GM19372 (cell line): ENCODE results near the gene EZH1.

ENCODE experiments used
- ATAC-seq: cut with Tn5 transposase; IDR thresholded peaks from one replicate; pipeline ENCODE4 v1.9.1; 2021; ENCODE audit warnings: mild to moderate bottlenecking, low read depth, moderate library complexity; ENCODE audit not compliant: unreplicated experiment

Gene EZH1

DNA sequence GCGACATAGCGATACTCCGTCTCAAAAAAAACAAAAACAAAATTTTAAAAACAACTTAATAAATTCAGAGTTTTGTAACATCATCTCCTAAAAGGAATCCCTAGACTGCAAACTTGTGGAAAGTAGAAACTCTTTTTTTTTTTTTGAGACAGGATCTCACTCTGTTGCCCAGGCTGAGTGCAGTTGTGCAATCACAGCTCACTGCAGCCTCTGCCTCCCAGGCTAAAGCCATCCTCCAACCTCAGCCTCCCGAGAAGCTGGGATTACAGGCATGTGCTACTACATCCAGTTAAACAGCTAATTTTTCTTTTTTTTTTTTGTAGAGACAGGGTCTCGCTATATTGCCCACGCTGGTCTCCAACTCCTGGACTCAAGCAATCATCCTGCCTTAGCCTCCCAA is 19.7 kb downstream of the EZH1 start:
- no peak for ATAC-seq

DNA sequence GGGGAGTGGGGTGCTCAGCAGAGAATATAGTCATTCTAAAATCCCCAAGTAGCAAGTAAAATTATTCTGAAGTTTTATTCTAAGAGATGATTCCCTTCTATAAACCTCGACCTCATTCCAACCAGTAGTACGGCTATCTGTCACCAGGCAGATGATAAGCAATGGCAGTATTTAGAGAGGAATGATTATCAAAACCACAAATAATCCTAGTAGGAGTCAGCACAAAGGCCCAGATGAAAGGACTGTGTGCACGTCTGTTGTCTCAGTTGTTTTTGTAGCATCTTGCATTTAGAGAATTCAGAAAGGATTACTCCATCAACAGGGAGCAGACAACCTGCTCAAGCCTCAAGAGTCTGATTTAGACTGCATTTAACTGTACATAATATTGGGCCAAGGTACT is 21.2 kb downstream of the EZH1 start:
- no peak for ATAC-seq

DNA sequence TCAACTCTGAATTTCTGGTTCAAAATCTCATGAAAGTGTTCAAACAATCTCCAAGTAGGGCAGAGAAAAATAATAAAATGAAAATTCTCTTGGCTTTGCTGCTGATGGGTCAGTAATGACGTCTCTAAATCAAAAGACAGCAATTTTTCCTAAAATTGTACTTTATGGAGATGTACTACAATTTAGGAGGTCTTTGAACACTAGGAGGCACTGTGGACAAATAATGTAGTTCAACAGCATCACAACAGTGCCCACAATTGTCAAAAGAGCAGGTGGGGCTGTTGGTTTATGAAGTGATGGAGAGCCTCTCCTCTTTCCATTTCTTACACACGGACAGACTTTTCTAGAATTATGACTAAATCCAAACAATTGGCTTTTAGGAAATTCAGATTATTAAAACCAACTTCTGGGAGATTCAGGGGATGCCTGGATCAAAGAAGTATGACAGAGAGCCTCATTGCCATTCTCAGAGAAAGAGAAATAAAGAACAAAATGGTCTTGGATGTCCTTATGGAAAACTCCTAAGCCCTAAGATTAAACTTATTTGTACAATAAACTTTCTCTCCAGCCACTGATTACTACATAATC is 23.8 kb downstream of the EZH1 start:
- ATAC-seq: no peak

DNA sequence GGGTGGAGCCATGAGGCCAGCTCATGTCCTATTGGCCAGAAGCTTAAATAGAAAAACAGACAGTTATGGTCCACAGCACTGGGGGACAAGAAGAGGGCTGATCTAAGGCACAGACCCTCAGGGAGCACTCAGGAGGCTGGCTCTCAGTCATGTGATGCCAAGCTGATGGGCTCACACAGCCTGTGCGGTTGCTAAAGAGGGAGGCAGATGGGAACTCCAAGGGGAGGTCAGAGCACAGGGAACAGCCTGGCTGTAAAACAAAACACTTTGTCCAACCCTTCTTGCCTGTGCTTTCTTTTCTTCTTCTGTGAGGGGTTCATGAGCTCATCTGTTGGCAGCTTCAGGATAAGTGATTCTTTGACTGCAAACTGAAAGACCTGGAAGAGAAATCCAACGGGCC is 35.3 kb downstream of the EZH1 start:
- ATAC-seq: no peak

DNA sequence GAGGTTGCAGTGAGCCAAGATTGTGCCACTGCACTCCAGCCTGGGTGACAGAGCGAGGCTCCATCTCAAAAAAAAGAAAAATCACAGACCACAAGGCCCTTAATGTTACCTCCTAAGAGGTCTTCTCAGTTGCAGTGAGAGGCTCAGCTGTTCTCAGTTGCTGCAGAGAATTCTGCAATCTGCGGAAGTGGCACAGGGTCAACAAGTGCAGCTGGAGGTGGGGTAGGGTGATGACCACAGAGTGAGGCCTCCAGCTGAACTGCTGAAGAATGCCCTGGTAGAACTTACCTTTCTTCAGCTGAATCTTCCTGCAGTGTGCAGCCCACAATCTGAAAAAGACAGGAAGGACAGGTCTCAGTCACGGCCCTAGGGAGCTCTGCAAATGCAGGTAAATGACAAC is 36.3 kb downstream of the EZH1 start:
- no peak for ATAC-seq

DNA sequence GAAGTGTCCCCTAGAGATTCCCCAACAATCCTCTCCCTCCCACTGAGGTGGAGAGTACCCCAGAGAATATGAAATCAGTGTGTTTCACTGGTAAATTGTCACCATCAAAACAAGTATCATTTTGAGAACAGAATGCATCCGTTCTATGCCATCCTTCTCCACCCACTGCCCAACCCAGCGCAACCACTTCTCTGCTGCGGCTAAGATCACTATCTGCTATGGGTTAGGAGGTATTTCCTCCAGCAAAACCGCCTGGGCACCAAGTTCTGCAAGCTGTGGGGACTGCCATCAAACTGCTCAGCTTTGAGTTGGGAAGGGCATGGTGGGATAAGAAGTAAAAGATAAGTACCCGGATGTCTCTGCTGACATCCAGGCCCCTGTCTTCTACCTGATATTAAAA is 38.1 kb downstream of the EZH1 start:
- no peak for ATAC-seq

DNA sequence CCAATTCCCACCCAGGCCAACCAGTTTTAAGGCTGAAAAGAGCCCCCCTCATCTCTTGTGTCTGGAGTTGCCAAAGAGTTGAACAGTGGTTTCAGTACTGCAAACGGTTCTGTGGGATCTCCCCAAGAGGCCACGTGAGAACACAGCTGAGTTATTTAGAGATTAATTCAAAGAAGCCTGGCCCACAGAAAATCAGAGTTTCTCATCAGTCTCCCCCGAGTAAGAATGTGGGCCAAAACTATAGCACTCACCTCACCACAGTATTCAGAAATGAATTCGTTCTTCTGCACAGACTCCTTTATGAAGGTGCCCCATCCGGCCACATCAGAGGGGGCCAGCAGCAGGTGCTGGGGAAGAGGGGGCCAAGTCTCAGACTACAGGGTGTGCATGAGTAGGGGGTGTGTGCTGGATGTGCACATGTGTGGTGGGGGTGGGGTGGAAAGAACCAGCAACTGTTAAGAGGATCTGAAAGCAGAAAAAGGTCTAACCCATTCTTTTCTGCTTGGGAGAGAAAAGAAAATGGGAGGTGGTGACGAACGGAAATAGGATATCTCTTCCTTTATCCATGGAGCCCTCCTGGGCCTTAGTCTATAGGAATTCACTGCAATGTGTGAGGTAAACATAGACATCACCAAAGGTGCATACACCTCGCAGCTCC is 39.9 kb downstream of the EZH1 start:
- peak; percentile 78 for ATAC-seq

DNA sequence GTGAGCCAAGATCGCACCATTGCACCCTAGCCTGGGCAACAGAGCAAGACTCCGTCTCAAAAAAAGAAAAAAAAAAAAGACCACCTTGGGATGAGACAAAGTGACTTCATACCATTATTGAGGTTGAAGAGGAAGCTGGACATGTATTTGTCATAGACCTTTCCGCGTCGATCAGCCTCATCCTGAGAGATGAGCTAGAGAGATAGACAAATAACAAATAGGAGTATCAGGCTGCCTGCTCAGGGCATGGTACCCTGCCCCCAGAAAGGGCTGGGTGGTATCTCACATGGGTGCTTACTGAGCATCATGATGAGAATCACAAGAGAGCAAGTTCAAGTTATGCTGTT is 40.4 kb downstream of the EZH1 start:
- ATAC-seq: no peak

DNA sequence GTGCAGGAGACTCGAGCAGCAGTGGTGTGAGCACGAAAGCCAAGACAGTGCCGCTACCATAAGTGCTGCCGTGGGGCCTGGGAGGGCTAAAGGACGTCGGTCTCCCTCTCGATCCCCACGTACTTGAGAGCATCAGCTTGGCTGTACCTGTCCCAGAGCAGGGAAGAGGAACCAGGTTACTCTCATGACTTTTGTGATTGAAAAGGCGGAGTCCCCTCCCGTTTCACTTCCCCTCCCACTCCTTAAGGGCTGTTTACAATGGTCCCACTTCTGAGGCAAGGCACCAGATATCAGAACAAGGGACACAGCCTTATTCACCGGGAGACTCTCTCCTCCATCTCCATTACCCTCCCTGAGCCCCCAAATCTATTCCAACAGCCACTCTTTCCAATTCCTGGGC is 42.4 kb downstream of the EZH1 start:
- no peak for ATAC-seq

DNA sequence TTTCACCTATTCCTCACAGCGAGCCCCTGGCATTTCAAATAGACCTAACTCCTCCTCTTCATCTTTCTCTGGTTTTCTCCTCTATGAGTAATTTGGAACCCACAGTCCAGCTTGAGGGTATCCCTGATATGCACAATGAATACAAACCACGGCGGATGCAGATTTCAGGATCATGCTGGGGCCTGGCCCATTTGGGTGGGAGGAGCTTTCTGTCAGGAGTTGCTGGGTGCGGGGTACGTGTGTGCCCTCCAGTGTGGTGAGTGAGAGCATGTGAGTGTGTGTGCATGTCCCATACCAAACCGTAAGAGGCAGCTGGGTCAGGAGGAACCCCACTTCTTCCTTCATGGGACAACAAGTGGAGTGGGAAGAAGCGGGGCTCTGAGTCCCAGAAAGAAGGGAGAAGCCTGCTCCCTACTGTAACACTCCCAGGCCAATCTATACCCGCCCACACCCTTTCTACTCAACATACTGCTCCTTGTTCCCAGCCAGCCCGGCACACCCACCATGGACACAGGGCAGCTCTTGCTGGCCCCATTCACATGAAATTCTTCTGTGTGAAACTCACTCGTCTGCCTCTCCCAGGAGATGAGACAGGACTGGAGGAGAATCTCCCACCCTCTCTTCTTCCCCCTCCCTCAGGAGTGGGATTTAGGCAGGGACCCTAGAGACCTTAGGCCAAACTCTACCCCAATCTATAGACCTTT is 44.1 kb downstream of the EZH1 start:
- no peak for ATAC-seq

DNA sequence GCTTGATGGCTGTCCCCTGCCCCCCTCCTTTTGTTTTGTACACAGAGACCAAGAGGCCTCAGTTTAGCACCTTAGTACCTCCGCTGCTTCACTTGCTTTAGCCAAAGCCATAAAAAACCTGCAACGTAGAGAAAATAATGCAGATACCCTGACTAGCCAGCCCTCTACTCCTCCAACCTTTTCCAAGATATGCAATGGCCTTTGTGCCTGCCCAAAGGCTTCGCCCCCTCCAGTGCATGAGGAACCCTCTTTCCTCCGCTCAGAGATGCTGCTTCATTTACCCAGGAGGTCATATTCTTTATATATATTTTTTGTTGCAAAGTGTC is 45.5 kb downstream of the EZH1 start:
- no peak for ATAC-seq

DNA sequence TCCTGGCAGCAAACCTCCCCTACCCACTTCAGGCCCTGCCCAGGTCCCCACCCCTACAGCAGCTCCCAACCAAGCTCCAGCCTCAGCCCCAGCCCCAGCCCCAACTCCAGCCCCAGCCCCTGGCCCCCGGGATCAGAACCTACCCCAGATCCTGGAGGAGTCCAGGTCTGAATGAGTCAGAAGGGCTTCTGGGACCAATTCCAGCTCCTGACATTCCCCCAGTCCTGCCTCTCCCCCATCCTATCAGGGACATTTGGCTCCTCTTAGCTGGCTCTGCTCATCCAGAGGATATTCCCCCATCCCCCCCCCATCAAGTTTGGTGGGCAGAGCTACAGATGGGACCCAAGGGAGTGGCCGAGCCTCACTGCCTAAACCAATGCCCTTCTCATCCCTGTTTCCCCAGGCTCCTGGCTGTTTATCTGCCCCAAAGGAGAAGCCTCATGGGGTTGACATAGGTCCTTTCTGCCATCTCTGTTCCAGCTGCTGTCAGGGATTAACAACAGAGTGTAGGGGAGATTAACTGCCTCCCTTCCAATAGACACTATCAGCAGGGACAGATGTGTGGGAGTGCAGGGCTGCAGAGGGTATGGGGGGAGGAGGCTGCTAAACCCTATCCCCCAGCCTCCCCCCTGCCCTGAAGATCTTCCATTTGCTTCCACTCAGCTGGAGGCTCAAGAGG is 46.0 kb downstream of the EZH1 start:
- no peak for ATAC-seq

DNA sequence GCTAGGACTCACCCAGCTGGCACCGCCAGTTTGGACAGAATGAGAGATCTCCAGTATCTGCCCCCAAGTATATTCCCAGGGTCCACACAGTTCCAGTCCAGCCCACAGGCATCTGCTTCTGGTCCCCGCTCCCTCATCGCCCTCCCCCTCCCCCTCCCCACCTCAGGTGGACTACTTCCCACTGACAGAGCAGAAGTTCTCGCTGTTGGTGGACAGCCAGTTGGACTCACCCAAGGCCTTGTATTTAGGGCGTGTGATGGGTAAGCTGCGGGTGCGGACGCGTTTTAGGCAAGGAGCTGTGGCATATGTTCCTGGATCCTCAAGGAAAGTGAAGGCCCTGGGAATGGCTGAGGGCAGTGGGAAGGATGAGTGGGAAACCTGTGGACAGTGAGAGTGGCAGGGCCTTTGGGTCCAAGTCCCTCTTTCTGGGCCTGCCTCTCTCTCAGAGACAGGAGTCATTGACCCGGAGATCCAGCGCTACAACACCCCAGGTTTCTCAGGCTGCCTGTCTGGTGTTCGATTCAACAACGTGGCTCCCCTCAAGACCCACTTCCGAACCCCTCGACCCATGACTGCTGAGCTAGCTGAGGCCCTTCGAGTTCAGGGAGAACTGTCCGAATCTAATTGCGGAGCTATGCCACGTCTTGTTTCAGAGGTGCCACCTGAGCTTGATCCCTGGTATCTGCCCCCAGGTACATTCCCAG is 47.6 kb downstream of the EZH1 start:
- ATAC-seq: no peak

DNA sequence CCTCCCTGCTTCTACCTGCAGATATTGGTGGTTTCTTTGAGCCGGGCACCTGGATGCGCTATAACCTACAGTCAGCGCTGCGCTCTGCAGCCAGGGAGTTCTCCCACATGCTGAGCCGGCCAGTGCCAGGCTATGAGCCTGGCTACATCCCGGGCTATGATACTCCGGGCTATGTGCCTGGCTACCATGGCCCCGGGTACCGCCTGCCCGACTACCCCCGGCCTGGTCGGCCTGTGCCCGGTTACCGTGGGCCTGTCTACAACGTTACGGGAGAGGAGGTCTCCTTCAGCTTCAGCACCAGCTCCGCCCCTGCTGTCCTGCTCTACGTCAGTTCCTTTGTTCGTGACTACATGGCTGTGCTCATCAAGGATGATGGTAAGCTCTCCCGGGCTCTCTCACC is 49.3 kb downstream of the EZH1 start:
- ATAC-seq: no peak

DNA sequence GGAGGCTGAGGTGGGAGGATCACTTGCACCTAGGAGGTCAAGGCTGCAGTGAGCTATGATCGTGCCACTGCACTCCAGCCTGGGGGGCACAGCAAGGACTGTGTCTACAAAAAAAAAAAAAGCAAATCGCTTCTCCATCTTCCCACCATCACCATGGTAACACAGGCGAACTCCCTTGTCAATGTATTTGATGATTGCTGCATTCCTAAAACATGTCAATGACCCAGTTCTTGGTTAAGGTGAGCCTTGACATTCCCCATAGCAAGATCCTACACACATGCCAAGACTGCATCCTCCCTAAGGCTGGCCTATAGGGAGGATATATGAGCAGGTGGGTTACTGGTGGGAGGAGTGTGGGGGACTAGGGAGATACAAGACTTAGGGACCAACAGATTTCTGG is 50.3 kb downstream of the EZH1 start:
- ATAC-seq: no peak

DNA sequence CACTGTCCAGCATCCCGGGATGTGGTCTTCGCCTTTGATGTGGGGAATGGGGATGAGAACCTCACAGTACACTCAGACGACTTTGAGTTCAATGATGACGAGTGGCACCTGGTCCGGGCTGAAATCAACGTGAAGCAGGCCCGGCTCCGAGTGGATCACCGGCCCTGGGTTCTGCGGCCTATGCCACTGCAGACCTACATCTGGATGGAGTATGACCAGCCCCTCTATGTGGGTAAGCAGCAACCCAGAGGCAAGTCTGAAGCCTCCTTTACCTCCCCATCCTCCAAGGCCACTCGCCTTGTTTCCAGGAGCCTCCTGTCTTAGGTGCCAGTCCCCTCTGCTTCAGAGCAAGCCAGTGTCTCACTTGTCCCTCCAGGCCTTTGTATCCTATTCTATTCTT is 52.4 kb downstream of the EZH1 start:
- ATAC-seq: no peak

DNA sequence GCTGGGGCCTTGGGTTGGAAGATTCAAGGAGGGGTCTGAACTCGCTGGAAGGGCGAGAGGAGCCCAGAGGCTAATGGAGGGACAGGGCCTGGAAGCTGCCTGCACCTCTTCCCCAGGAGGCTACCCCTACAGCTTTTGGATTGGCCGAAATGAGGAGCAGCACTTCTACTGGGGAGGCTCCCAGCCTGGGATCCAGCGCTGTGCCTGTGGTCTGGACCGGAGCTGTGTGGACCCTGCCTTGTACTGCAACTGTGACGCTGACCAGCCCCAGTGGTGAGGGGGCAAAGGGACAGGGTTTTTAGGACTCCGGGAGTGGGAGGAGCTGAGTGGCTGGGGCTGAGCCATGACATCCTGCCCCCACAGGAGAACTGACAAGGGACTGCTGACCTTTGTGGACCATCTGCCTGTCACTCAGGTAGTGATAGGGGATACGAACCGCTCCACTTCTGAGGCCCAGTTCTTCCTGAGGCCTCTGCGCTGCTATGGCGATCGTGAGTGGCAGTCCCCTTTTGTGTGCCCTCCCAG is 53.8 kb downstream of the EZH1 start:
- ATAC-seq: no peak

DNA sequence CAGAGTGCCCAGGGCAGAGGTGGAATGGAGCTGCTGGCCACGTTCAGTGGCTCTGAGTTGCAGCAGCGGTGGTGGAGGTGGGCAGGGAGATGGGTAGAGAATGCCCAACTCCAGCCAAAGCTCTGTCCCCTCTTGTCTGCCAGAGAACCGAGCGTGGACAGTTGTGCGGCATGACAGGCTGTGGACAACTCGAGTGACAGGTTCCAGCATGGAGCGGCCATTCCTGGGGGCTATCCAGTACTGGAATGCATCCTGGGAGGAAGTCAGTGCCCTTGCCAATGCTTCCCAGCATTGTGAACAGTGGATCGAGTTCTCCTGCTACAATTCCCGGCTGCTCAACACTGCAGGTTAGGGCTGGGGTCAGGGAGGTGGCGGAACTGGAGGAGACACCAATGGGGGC is 54.2 kb downstream of the EZH1 start:
- ATAC-seq: no peak

DNA sequence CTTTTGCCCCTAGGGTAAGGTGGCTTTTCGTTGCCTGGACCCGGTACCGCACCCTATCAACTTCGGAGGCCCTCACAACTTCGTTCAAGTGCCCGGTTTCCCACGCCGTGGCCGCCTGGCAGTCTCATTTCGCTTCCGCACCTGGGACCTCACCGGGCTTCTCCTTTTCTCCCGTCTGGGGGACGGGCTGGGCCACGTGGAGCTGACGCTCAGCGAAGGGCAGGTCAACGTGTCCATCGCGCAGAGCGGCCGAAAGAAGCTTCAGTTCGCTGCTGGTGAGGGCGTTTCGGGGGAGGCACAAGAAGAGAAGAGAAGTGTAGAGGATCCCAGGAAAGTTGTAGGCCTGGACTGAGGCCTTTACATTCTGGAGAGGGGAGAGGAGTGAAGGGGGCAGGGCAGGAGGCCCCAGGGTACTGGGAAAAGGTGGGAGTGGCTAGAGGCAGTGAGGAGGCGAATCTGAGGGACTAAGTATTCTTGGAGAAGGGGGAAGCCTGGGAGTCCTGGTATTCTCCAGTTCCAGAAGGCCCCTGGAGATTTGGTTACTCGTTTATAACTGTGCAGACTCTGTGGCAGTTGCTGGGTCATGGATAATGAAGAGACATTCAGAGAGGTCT is 57.0 kb downstream of the EZH1 start:
- no peak for ATAC-seq

DNA sequence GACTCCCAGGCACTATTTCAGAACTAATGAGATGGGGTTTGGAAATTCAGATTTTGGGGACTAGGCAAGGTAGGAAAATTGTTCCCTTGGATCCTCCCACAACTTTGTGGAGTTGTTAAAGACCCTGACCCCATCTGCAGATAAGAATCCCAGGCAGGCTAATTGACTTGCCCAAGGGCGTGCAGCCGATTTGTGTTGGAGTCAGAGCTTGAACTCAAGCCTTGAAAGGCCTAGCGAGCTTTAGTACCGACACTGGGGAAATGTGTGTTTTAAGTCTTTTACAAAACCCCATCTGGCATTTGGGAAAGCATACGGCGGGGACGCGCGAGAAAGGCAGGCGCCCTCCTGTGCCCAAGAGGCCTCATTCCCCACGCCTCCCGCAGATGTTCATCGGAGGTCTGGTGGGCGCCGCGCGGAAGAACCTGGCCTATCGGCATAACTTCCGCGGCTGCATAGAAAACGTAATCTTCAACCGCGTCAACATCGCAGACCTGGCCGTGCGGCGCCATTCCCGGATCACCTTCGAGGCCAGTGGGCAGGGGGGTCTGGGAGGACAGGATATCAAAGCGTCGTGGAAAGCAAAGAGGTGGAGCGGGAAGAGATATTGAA is 58.2 kb downstream of the EZH1 start:
- ATAC-seq: no peak
